Right lobe of liver (tissue), 4 donors: ENCODE results near the gene PHOSPHO1.

Experiments used
- CTCF ChIP-seq, 4 donors: fragments of 200-600 bp in 3 of 4; fragments of 450-650 bp in 1 of 4; IDR thresholded peaks; one replicate each; pipeline versions ENCODE4 v1.5.1 to v1.8.0; 2016 to 2022; ENCODE audit warnings: antibody characterized with exemption in 4 of 4, mild to moderate bottlenecking in 2 of 4
- POLR2A ChIP-seq: fragments of 450-650 bp; IDR thresholded peaks from one replicate; pipeline ENCODE4 v1.6.1; 2017; ENCODE audit warnings: antibody characterized with exemption, mild to moderate bottlenecking
- donor health status: DM: no; HTN: no; CAD: no.
- donor health status: DM: no; HTN: no; CAD: no.
- donor health status: DM: no; HTN: yes; CAD: no.

GRCh38 chr17:49225554-49226236 is 4.9 kb downstream of the PHOSPHO1 start:
- no peak for TF ChIP-seq CTCF (IDR thresholded peaks at IDR 0.05)
- TF ChIP-seq POLR2A = no peak
